Spleen (tissue), 11 donors: ENCODE results near the gene BANF1. TPM values are rescaled to one million over a fixed set of nuclear protein-coding genes. Genes with fewer than 3 reads are reported as not detected.

ENCODE experiments used
- DNase-seq: peaks from one replicate; pipeline ENCODE4 v3.0.0-alpha.2; 2020
- H3K27ac ChIP-seq, 8 donors: fragments of 200-600 bp; sonication (generic) in 7 of 8; 1 replicate in 4 of 8; 2 replicates in 4 of 8; pipeline versions ENCODE4 v1.5.0 to v1.8.0; 2016 to 2021; ENCODE audit warnings: inconsistent platforms in 4 of 8, mild to moderate bottlenecking in 4 of 8, moderate library complexity in 1 of 8
- H3K27me3 ChIP-seq, 7 donors: fragments of 200-600 bp; sonication (generic) in 6 of 7; replicated peaks in 1 of 7; 1 replicate in 4 of 7; 2 replicates in 3 of 7; pipeline versions ENCODE4 v1.5.0 to v1.8.0; 2016 to 2021; ENCODE audit warnings: inconsistent platforms in 3 of 7, mild to moderate bottlenecking in 1 of 7
- H3K36me3 ChIP-seq, 6 donors: fragments of 200-600 bp; sonication (generic) in 5 of 6; 1 replicate in 4 of 6; 2 replicates in 2 of 6; pipeline versions ENCODE4 v1.5.0 to v1.8.0; 2016 to 2021; ENCODE audit warnings: inconsistent platforms in 2 of 6
- H3K4me1 ChIP-seq, 6 donors: fragments of 200-600 bp; sonication (generic) in 5 of 6; 1 replicate in 3 of 6; 2 replicates in 3 of 6; pipeline versions ENCODE4 v1.5.0 to v1.8.0; 2016 to 2021; ENCODE audit warnings: inconsistent platforms in 3 of 6
- H3K4me3 ChIP-seq, 8 donors: fragments of 200-600 bp; sonication (generic) in 7 of 8; 1 replicate in 4 of 8; 2 replicates in 4 of 8; pipeline versions ENCODE4 v1.5.0 to v1.8.0; 2016 to 2021; ENCODE audit warnings: inconsistent platforms in 4 of 8, mild to moderate bottlenecking in 4 of 8, moderate library complexity in 2 of 8
- H3K9me3 ChIP-seq, 8 donors: fragments of 200-600 bp; sonication (generic) in 7 of 8; 1 replicate in 4 of 8; 2 replicates in 4 of 8; pipeline versions ENCODE4 v1.5.0 to v1.8.0; 2016 to 2021; ENCODE audit warnings: inconsistent platforms in 4 of 8
- POLR2A ChIP-seq, 3 donors: fragments of 450-650 bp; IDR thresholded peaks; one replicate each; pipeline ENCODE4 v1.5.1; 2017; ENCODE audit warnings: antibody characterized with exemption in 3 of 3, mild to moderate bottlenecking in 1 of 3
- POLR2AphosphoS5 ChIP-seq, 3 donors: sonication (generic); formaldehyde crosslinking; IDR thresholded peaks; one replicate each; pipeline ENCODE4 v1.5.1; 2017; ENCODE audit warnings: antibody characterized with exemption in 3 of 3
- WGBS, 5 donors: extraction: QIAGEN DNeasy Blood & Tissue Kit in 3 of 5; methylation state at CpG; one replicate each; pipeline versions ENCODE4 v1.1.5 to v1.1.7; 2013 to 2018; 5-methylcytosine and 5-hydroxymethylcytosine counted together
- intact Hi-C: fragments of 100-400 bp; cut with DNase I; formaldehyde crosslinking; loops from one replicate; pipeline ENCODE4 v1.15.0; 2023; ENCODE audit warnings: low total_unique reads
- polyA plus RNA-seq, 3 donors: library from polyadenylated mRNA; stranded (reverse); fragments of 200-250 nt; gene quantifications; one replicate each; pipeline ENCODE4 v1.2.1, GENCODE V29; 2013
- total RNA-seq, 7 donors: library from RNA; depleted of rRNA in 3 of 7; stranded (reverse); fragments of >200 nt in 3 of 7; fragmentation: NEBNext Ultra II Directional in 4 of 7; extraction: Animal tissue kit (Norgen Biotek cat#: 25700) in 4 of 7; gene quantifications; one replicate each; pipeline versions ENCODE4 v1.1.0 to v1.2.1, GENCODE V29; 2016 to 2021
- TF ChIP-seq, protein P1 (sequence below), 11 experiments: fragments of 200-600 bp in 7 of 11; fragments of 450-650 bp in 4 of 11; sonication (generic) in 4 of 11; IDR thresholded peaks in 8 of 11; conservative IDR thresholded peaks in 3 of 11; 1 replicate in 7 of 11; 2 replicates in 4 of 11; pipeline versions ENCODE4 v1.4.0 to v1.8.0; 2016 to 2021; ENCODE audit warnings: antibody characterized with exemption in 11 of 11, inconsistent platforms in 4 of 11, mild to moderate bottlenecking in 1 of 11
- donor health status: healthy with polysubstance abuse.
- donor health status: DM: no; HTN: no; CAD: no; lungs with moderate emphysema.
- donor health status: DM: no; HTN: no; CAD: no.
- donor health status: Bipolar disorder and iron deficiency.
- donor health status: healthy.
- donor health status: DM: no; HTN: no; CAD: no.
- donor health status: DM: yes; HTN: yes; CAD: no.

BANF1 gene
- total and polyA plus RNA-seq, 10 donors: 50.5 to 219 (median 109) TPM

- peak; percentile 100 for DNase-seq
- no peaks in the 10 kb centered on the region for H3K9me3 ChIP-seq
- H3K27ac ChIP-seq: peak within 1 kb of the TSS; percentile 72 to 93 (median 90)
- WGBS, 5 donors: 0 to 1% (median 0%) methylated on average over 31 to 84 of the region's 84 CpGs
- TF ChIP-seq POLR2A (IDR thresholded peaks at IDR 0.05): peak; percentile 9 to 45 (median 44)
- TF ChIP-seq, protein P1, sequence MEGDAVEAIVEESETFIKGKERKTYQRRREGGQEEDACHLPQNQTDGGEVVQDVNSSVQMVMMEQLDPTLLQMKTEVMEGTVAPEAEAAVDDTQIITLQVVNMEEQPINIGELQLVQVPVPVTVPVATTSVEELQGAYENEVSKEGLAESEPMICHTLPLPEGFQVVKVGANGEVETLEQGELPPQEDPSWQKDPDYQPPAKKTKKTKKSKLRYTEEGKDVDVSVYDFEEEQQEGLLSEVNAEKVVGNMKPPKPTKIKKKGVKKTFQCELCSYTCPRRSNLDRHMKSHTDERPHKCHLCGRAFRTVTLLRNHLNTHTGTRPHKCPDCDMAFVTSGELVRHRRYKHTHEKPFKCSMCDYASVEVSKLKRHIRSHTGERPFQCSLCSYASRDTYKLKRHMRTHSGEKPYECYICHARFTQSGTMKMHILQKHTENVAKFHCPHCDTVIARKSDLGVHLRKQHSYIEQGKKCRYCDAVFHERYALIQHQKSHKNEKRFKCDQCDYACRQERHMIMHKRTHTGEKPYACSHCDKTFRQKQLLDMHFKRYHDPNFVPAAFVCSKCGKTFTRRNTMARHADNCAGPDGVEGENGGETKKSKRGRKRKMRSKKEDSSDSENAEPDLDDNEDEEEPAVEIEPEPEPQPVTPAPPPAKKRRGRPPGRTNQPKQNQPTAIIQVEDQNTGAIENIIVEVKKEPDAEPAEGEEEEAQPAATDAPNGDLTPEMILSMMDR (IDR thresholded peaks at IDR 0.05 in 8 of 11, conservative IDR thresholded peaks at IDR 0.05 in 3 of 11): peak in 4 of 11 experiments; percentile 1 to 52 (median 41)
- peak; percentile 95 to 99 (median 95) for TF ChIP-seq POLR2AphosphoS5 (IDR thresholded peaks at IDR 0.05)
- peaks cover 0 to 26% (median 10%) of the 10 kb centered on the region in 7 donors for H3K27me3 ChIP-seq
- H3K4me3 ChIP-seq: peak within 1 kb of the TSS; percentile 92 to 100 (median 100)
- peaks cover 20 to 62% (median 40%) of the 10 kb centered on the region in 6 donors for H3K4me1 ChIP-seq
- H3K36me3 ChIP-seq: peaks cover 11 to 41% (median 33%) of the 10 kb centered on the region in 6 donors
- intact Hi-C loops: no loop called here
Observed at GRCh38 chr11:66051766-66052663, 49.7 kb downstream of the BANF1 start, which contains the start of gene SF3B2. TSS of gene SF3B2 (plus strand) at chr11:66052364. CDS start at chr11:66052385, 21 bp downstream.

GRCh38 chr11:66052664-66052982 is 50.3 kb downstream of the BANF1 start:
- Histone ChIP-seq H3K27ac (peak overlapping the region; percentile 72 to 93 (median 90)), H3K4me3 (peak overlapping the region; percentile 92 to 100 (median 100)), H3K36me3 (peaks cover 11 to 47% (median 39%) of the 10 kb centered on the region in 6 donors), H3K4me1 (peaks cover 20 to 62% (median 40%) of the 10 kb centered on the region in 6 donors), H3K9me3 (no peaks in the 10 kb centered on the region), H3K27me3 (peaks cover 0 to 20% (median 10%) of the 10 kb centered on the region in 7 donors)
- 1 to 3% (median 2%) methylated on average over 15 to 17 of the region's 17 CpGs for WGBS, 5 donors
- intact Hi-C loops: no loop called here
- TF ChIP-seq POLR2AphosphoS5 (IDR thresholded peaks at IDR 0.05) (no peak), POLR2A (IDR thresholded peaks at IDR 0.05) (no peak)
- TF ChIP-seq, protein P1 (IDR thresholded peaks at IDR 0.05 in 8 of 11, conservative IDR thresholded peaks at IDR 0.05 in 3 of 11): no peak
- no peak for DNase-seq

Other genes with a start within 250 kb of the BANF1 start
- gene AP5B1, start 221.5 kb upstream of the BANF1 start, total RNA-seq: 10 to 100 TPM; 28.9 to 58.9 (median 33.1) TPM
- gene AP5B1, start 221.5 kb upstream of the BANF1 start, polyA plus RNA-seq: 10 to 100 TPM in 1 of 3 donors, 1 to 10 TPM in 2; 2.8 to 12.6 (median 3.3) TPM
- under 1 TPM in 2 of 7 donors, not detected in 5; 0.14 to 0.47 TPM for gene OVOL1, start 215.4 kb upstream of the BANF1 start, total RNA-seq
- under 1 TPM in 2 of 3 donors, not detected in 1; 0.03 to 0.06 TPM for gene OVOL1, start 215.4 kb upstream of the BANF1 start, polyA plus RNA-seq
- 1 to 10 TPM in 2 of 7 donors, under 1 TPM in 3, not detected in 2; 0.22 to 1.2 (median 0.77) TPM for gene SNX32, start 168.5 kb upstream of the BANF1 start, total RNA-seq
- gene SNX32, start 168.5 kb upstream of the BANF1 start, polyA plus RNA-seq: 1 to 10 TPM in 1 of 3 donors, under 1 TPM in 2; 0.45 to 1.5 (median 0.89) TPM
- 1,000 to 10,000 TPM in 2 of 7 donors, 100 to 1,000 TPM in 5; 666 to 1,219 (median 868) TPM for gene CFL1, start 144.3 kb upstream of the BANF1 start, total RNA-seq
- 100 to 1,000 TPM; 562 to 869 (median 862) TPM for gene CFL1, start 144.3 kb upstream of the BANF1 start, polyA plus RNA-seq
- gene MUS81, start 142.1 kb upstream of the BANF1 start, total RNA-seq: 10 to 100 TPM; 54.8 to 77.3 (median 65.5) TPM
- 10 to 100 TPM; 71.2 to 93.5 (median 89.5) TPM for gene MUS81, start 142.1 kb upstream of the BANF1 start, polyA plus RNA-seq
- 10 to 100 TPM; 21.0 to 53.5 (median 38.4) TPM for gene EFEMP2, start 129.7 kb upstream of the BANF1 start, total RNA-seq
- gene EFEMP2, start 129.7 kb upstream of the BANF1 start, polyA plus RNA-seq: 10 to 100 TPM; 22.5 to 39.1 (median 31.4) TPM
- gene CTSW, start 122.7 kb upstream of the BANF1 start, total RNA-seq: 10 to 100 TPM; 18.8 to 38.2 (median 29.5) TPM
- gene CTSW, start 122.7 kb upstream of the BANF1 start, polyA plus RNA-seq: 10 to 100 TPM in 2 of 3 donors, 1 to 10 TPM in 1; 5.6 to 13.2 (median 10.8) TPM
- 10 to 100 TPM; 52.3 to 79.0 (median 64.9) TPM for gene FIBP, start 114.0 kb upstream of the BANF1 start, total RNA-seq
- 10 to 100 TPM; 61.9 to 66.3 (median 62.3) TPM for gene FIBP, start 114.0 kb upstream of the BANF1 start, polyA plus RNA-seq
- 10 to 100 TPM; 38.7 to 61.7 (median 44.4) TPM for gene CCDC85B, start 111.8 kb upstream of the BANF1 start, total RNA-seq
- gene CCDC85B, start 111.8 kb upstream of the BANF1 start, polyA plus RNA-seq: 100 to 1,000 TPM in 1 of 3 donors, 10 to 100 TPM in 2; 53.9 to 131 (median 96.2) TPM
- gene FOSL1, start 102.1 kb upstream of the BANF1 start, total RNA-seq: 1 to 10 TPM in 6 of 7 donors, under 1 TPM in 1; 0.42 to 5.4 (median 1.6) TPM
- 1 to 10 TPM in 2 of 3 donors, under 1 TPM in 1; 0.59 to 1.2 (median 1.2) TPM for gene FOSL1, start 102.1 kb upstream of the BANF1 start, polyA plus RNA-seq
- 10 to 100 TPM; 22.0 to 40.9 (median 31.7) TPM for gene C11orf68, start 83.4 kb upstream of the BANF1 start, total RNA-seq
- gene C11orf68, start 83.4 kb upstream of the BANF1 start, polyA plus RNA-seq: 10 to 100 TPM; 34.3 to 44.9 (median 36.7) TPM
- 10 to 100 TPM; 58.3 to 84.2 (median 69.6) TPM for gene DRAP1, start 83.1 kb upstream of the BANF1 start, total RNA-seq
- 100 to 1,000 TPM; 116 to 123 (median 122) TPM for gene DRAP1, start 83.1 kb upstream of the BANF1 start, polyA plus RNA-seq
- under 1 TPM in 1 of 7 donors, not detected in 6; 0.24 TPM for gene TSGA10IP, start 57.0 kb upstream of the BANF1 start, total RNA-seq
- under 1 TPM; 0.06 to 0.24 (median 0.14) TPM for gene TSGA10IP, start 57.0 kb upstream of the BANF1 start, polyA plus RNA-seq
- gene SART1, start 40.8 kb upstream of the BANF1 start, total RNA-seq: 10 to 100 TPM; 26.6 to 64.7 (median 54.9) TPM
- gene SART1, start 40.8 kb upstream of the BANF1 start, polyA plus RNA-seq: 100 to 1,000 TPM in 2 of 3 donors, 10 to 100 TPM in 1; 80.3 to 117 (median 109) TPM
- 10 to 100 TPM; 24.5 to 39.2 (median 35.5) TPM for gene EIF1AD, start 346 bp upstream of the BANF1 start, total RNA-seq
- gene EIF1AD, start 346 bp upstream of the BANF1 start, polyA plus RNA-seq: 10 to 100 TPM; 14.3 to 22.0 (median 15.4) TPM
- not detected for gene CST6, start 9.5 kb downstream of the BANF1 start, total RNA-seq
- 1 to 10 TPM in 1 of 3 donors, under 1 TPM in 2; 0.76 to 1.4 (median 0.93) TPM for gene CST6, start 9.5 kb downstream of the BANF1 start, polyA plus RNA-seq
- 1 to 10 TPM in 3 of 7 donors, under 1 TPM in 2, not detected in 2; 0.70 to 1.2 (median 1.1) TPM for gene CATSPER1, start 24.0 kb downstream of the BANF1 start, total RNA-seq
- under 1 TPM; 0.30 to 0.51 (median 0.50) TPM for gene CATSPER1, start 24.0 kb downstream of the BANF1 start, polyA plus RNA-seq
- not detected for gene GAL3ST3, start 46.7 kb downstream of the BANF1 start, total RNA-seq
- under 1 TPM; 0.03 to 0.04 (median 0.03) TPM for gene GAL3ST3, start 46.7 kb downstream of the BANF1 start, polyA plus RNA-seq
- 100 to 1,000 TPM; 139 to 195 (median 164) TPM for gene SF3B2, start 49.9 kb downstream of the BANF1 start, total RNA-seq
- gene SF3B2, start 49.9 kb downstream of the BANF1 start, polyA plus RNA-seq: 100 to 1,000 TPM in 1 of 3 donors, 10 to 100 TPM in 2; 77.5 to 104 (median 89.9) TPM
- gene PACS1, start 67.8 kb downstream of the BANF1 start, total RNA-seq: 100 to 1,000 TPM in 5 of 7 donors, 10 to 100 TPM in 2; 65.8 to 126 (median 110) TPM
- gene PACS1, start 67.8 kb downstream of the BANF1 start, polyA plus RNA-seq: 10 to 100 TPM; 20.6 to 35.1 (median 20.9) TPM